ENCODE data around the gene DRC3. TPM values are rescaled to one million over a fixed set of nuclear protein-coding genes. Genes with fewer than 3 reads are reported as not detected.
A peak's percentile ranks its signal among the peaks of the same experiment; 100 is the strongest.

DRC3 gene
- total RNA-seq, 1 experiment from 2014 or later = 0.68 TPM

- no peak overlapping the region for H3K4me3 Mint-ChIP-seq
- Histone ChIP-seq H3K23me2 (ENCODE audit: insufficient read length, low read depth, low read length, poor library complexity, severe bottlenecking) (peaks cover 8% of the 10 kb centered on the region), H3K14ac (ENCODE audit: insufficient read depth, low read length) (no peak overlapping the region), H4K91ac (ENCODE audit: insufficient read length, low read depth, low read length) (no peak overlapping the region), H2BK12ac (ENCODE audit: insufficient read length, low read depth, low read length) (no peak overlapping the region), H3K9me3 (ENCODE audit: control insufficient read depth, low read depth, low read length) (no peaks in the 10 kb centered on the region), H3K56ac (ENCODE audit: insufficient read length, low read depth, low read length) (no peak overlapping the region), H2BK5ac (ENCODE audit: insufficient read length, low read length) (no peak overlapping the region), H3T11ph (ENCODE audit: low read length) (no peak overlapping the region), H2BK20ac (ENCODE audit: low read depth, low read length, poor library complexity, severe bottlenecking) (no peak overlapping the region), H4K5ac (ENCODE audit: insufficient read length, low read depth, low read length) (no peak overlapping the region), H3K79me1 (ENCODE audit: insufficient read depth, low read depth, low read length, poor library complexity, severe bottlenecking) (no peaks in the 10 kb centered on the region), H3K4me2 (ENCODE audit: insufficient read depth, insufficient read length, low read length) (no peak overlapping the region), H3K79me2 (ENCODE audit: insufficient read depth, low read length) (no peaks in the 10 kb centered on the region), H3K9ac (ENCODE audit: extremely low read depth, insufficient read length, low read length) (no peak overlapping the region), H2BK15ac (ENCODE audit: low read depth, low read length) (no peak overlapping the region), H2AK5ac (ENCODE audit: insufficient read length, low read length) (no peak overlapping the region), H3K27me3 (ENCODE audit: insufficient read depth, low read length) (no peaks in the 10 kb centered on the region), H3K27ac (ENCODE audit: insufficient read length, low read depth, low read length) (no peak overlapping the region), H3K4ac (ENCODE audit: low read depth, low read length) (no peak overlapping the region), H4K8ac (replicated peaks; ENCODE audit: insufficient read length, low read depth, low read length) (no peak overlapping the region), H3K23ac (ENCODE audit: insufficient read length, low read depth, low read length) (no peak overlapping the region), H4K20me1 (ENCODE audit: control insufficient read depth, insufficient read depth, insufficient read length) (no peaks in the 10 kb centered on the region), H2BK120ac (ENCODE audit: low read depth, low read length, poor library complexity, severe bottlenecking) (no peak overlapping the region), H3K18ac (ENCODE audit: insufficient read length, low read depth, low read length) (no peak overlapping the region), H2AFZ (ENCODE audit: low read length) (no peak overlapping the region), H3K4me1 (ENCODE audit: insufficient read depth, low read length) (no peaks in the 10 kb centered on the region; the same call in 1 of the 2 replicates)
- WGBS (ENCODE audit: extremely low coverage, insufficient read length, low lambda C conversion rate) = no CpG with 5 or more reads among the region's 3 CpGs
- peak overlapping the region in 1 of 3 experiments; percentile 45; a peak in 1 of 7 replicates for H3K27ac Mint-ChIP-seq
- no peaks in the 10 kb centered on the region for H3K9me3 Mint-ChIP-seq
- H3K36me3 Mint-ChIP-seq (ENCODE audit: insufficient read depth in 1 of 3, low read depth in 3 of 3) = peaks cover 11 to 28% (median 16%) of the 10 kb centered on the region in 3 experiments
- no peak for DNase-seq
- TF ChIP-seq CTCF (conservative IDR thresholded peaks at IDR 0.05) = no peak
- no peaks in the 10 kb centered on the region for H3K27me3 Mint-ChIP-seq (ENCODE audit: low read depth)
- peaks cover 19 to 22% of the 10 kb centered on the region in 2 experiments for H3K4me1 Mint-ChIP-seq
These were observed 71.9 kb downstream of the DRC3 start for GRCh38 chr17:18044609-18045008.
